HepG2 (cell line): Measurements from ENCODE around the gene LCLAT1. TPM values are rescaled to one million over a fixed set of nuclear protein-coding genes. Genes with fewer than 3 reads are reported as not detected.

Experiments used
- CREM ChIP-seq, 2 experiments: sonication (generic) in 1 of 2; formaldehyde crosslinking in 1 of 2; IDR thresholded peaks; 2 replicates each; pipeline versions ENCODE4 v1.4.0 to v1.6.1; 2016 to 2020; ENCODE audit warnings: antibody characterized with exemption in 1 of 2, mild to moderate bottlenecking in 1 of 2, missing genetic modification reagents in 1 of 2
- EHMT2 ChIP-seq: fragments of 200-600 bp; sonication (generic); IDR thresholded peaks from 2 replicates; pipeline ENCODE4 v1.7.0; 2017; ENCODE audit warnings: antibody characterized with exemption, low read depth, low read length, borderline replicate concordance
- FOXK1 ChIP-seq: sonication (generic); formaldehyde crosslinking; IDR thresholded peaks from 2 replicates; pipeline ENCODE4 v1.4.0; 2020; ENCODE audit warnings: low read depth, missing genetic modification reagents, borderline replicate concordance
- FOXO1 ChIP-seq: sonication (generic); formaldehyde crosslinking; IDR thresholded peaks from 2 replicates; pipeline ENCODE4 v1.4.0; 2020; ENCODE audit warnings: missing genetic modification reagents
- GATAD2A ChIP-seq: IDR thresholded peaks from 2 replicates; pipeline ENCODE4 v1.6.1; 2016
- ISX ChIP-seq: sonication (generic); formaldehyde crosslinking; conservative IDR thresholded peaks from 2 replicates; pipeline ENCODE4 v1.5.0; 2020; ENCODE audit warnings: missing genetic modification reagents
- KDM3A ChIP-seq: IDR thresholded peaks from 2 replicates; pipeline ENCODE4 v1.6.1; 2018; ENCODE audit warnings: low read depth, missing compliant biosample characterization
- KDM6A ChIP-seq: IDR thresholded peaks from 2 replicates; pipeline ENCODE4 v1.6.1; 2016; ENCODE audit warnings: low read depth
- PHF5A ChIP-seq: IDR thresholded peaks from one replicate; pipeline ENCODE4 v1.6.1; 2018; ENCODE audit warnings: low read depth, missing genetic modification reagents; ENCODE audit not compliant: unreplicated experiment
- SMAD9 ChIP-seq: sonication (generic); formaldehyde crosslinking; IDR thresholded peaks from 2 replicates; pipeline ENCODE4 v1.5.1; 2020; ENCODE audit warnings: mild to moderate bottlenecking, missing genetic modification reagents
- SRSF1 ChIP-seq: fragments of 200-400 bp; formaldehyde crosslinking; optimal IDR thresholded peaks from 2 replicates; pipeline ENCODE3; 2017; ENCODE audit warnings: mild to moderate bottlenecking, low read depth, low read length, moderate library complexity
- THYN1 ChIP-seq: sonication (generic); formaldehyde crosslinking; IDR thresholded peaks from 2 replicates; pipeline ENCODE4 v1.8.1; 2023; ENCODE audit warnings: low read depth, mild to moderate bottlenecking, moderate library complexity, missing genetic modification reagents, borderline replicate concordance
- XBP1 ChIP-seq: sonication (generic); formaldehyde crosslinking; IDR thresholded peaks from 2 replicates; pipeline ENCODE4 v1.5.0; 2020; ENCODE audit warnings: missing genetic modification reagents
- ZNF317 ChIP-seq: sonication (generic); formaldehyde crosslinking; IDR thresholded peaks from 2 replicates; pipeline ENCODE4 v1.5.0; 2020; ENCODE audit warnings: mild to moderate bottlenecking, missing genetic modification reagents
- ZNF639 ChIP-seq: conservative IDR thresholded peaks from 2 replicates; pipeline ENCODE4 v1.6.1; 2018; ENCODE audit warnings: missing genetic modification reagents
- ZNF672 ChIP-seq: sonication (generic); formaldehyde crosslinking; IDR thresholded peaks from 2 replicates; pipeline ENCODE4 v1.8.1; 2022; ENCODE audit warnings: missing genetic modification reagents
- ZNF766 ChIP-seq: sonication (generic); formaldehyde crosslinking; IDR thresholded peaks from 2 replicates; pipeline ENCODE4 v1.5.0; 2020; ENCODE audit warnings: missing genetic modification reagents, borderline replicate concordance
- ZSCAN22 ChIP-seq: sonication (generic); formaldehyde crosslinking; IDR thresholded peaks from 2 replicates; pipeline ENCODE4 v1.4.0; 2020; ENCODE audit warnings: mild to moderate bottlenecking, missing genetic modification reagents
- polyA plus RNA-seq, 8 experiments: library from polyadenylated mRNA; depleted of rRNA in 3 of 8; stranded (reverse) in 7 of 8; unstranded in 1 of 8; fragments of >200 nt; fragmentation: Illumina TruSeq in 4 of 8; extraction: Trizol in 4 of 8; gene quantifications; 2 replicates each; pipeline versions ENCODE4 v1.2.1 to v1.2.3, GENCODE V29; 2011 to 2016; ENCODE audit warnings: low read depth in 4 of 8, missing spikeins in 1 of 8, mixed read lengths in 1 of 8; ENCODE audit not compliant: insufficient read depth in 1 of 8
- total RNA-seq, 5 experiments: library from RNA; depleted of rRNA; stranded (reverse); fragments of >200 nt; fragmentation: Illumina TruSeq; extraction: Trizol; gene quantifications; 2 replicates each; pipeline ENCODE4 v1.2.3, GENCODE V29; 2016; ENCODE audit warnings: low read depth in 1 of 5
- TF ChIP-seq, protein P1 (sequence below): IDR thresholded peaks from 2 replicates; pipeline ENCODE4 v1.6.1; 2012; ENCODE audit warnings: low read length, improper control_type of control experiment
- TF ChIP-seq, protein P2 (sequence below): sonication (generic); formaldehyde crosslinking; IDR thresholded peaks from 2 replicates; pipeline ENCODE4 v1.4.0; 2020; ENCODE audit warnings: missing genetic modification reagents, borderline replicate concordance
- TF ChIP-seq, protein P3 (sequence below): sonication (generic); formaldehyde crosslinking; IDR thresholded peaks from 2 replicates; pipeline ENCODE4 v1.8.1; 2023; ENCODE audit warnings: mild to moderate bottlenecking, missing genetic modification reagents, borderline replicate concordance

The LCLAT1 gene
- total and polyA plus RNA-seq, 2 of the 13 experiments (the other 11 are each of a cell fraction or from before 2014, with no cell fraction given): 18.0 to 28.0 TPM

DNA sequence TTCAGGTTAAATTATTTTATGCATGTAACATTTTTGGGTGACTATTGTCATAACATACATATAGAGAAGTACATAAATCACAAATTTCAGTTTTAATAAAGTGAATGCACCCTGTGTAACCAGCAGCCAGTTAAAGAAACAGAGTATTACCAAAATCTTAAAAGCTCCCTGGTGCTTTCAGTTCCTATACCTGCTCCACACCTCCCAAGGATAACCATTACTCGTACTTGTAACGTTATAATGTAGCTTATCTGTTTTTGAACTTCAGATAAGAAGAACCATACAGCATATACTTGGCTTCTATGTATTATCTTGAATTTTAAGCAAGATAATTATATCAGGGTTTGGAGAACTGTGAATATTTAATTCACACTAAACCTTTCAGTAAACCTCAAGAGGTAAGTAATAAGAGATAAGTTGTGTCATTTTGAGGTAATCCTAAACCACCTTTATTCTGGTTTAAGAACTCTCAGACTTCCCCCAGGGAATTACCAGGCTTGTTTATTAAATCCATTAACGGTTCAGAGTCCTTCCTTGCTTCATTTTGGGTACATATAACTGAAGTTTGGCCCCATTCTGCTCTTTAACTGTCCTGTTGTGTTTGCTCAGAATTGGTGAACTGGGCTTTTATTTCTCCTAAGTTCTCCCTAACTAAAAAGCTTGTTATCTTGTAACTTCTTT, 58.6 kb downstream of the LCLAT1 start (continued):
- TF ChIP-seq ZNF639 (CRISPR knock-in tag) (no peak), FOXO1 (CRISPR knock-in tag) (peak; percentile 74; the same call in 1 of the 2 replicates), PHF5A (CRISPR knock-in tag) (no peak), ZSCAN22 (CRISPR knock-in tag) (no peak), KDM3A (CRISPR knock-in tag) (no peak), EHMT2 (0 out of 2 replicates have a peak, but pooled peaks have one; percentile 40), ZNF672 (CRISPR knock-in tag) (no peak), SMAD9 (CRISPR knock-in tag) (no peak), THYN1 (no peak), FOXK1 (CRISPR knock-in tag) (peak; percentile 29; the same call in 1 of the 2 replicates), XBP1 (no peak), ZNF766 (no peak), ISX (no peak), GATAD2A (CRISPR knock-in tag) (peak; percentile 55), ZNF317 (CRISPR knock-in tag) (no peak), KDM6A (peak; percentile 60), SRSF1 (no peak), CREM (IDR thresholded peaks at IDR 0.05) (peak; percentile 54; the same call in 1 of the 2 replicates), CREM (CRISPR knock-in tag; IDR thresholded peaks at IDR 0.05) (no peak)
- TF ChIP-seq, protein P1, sequence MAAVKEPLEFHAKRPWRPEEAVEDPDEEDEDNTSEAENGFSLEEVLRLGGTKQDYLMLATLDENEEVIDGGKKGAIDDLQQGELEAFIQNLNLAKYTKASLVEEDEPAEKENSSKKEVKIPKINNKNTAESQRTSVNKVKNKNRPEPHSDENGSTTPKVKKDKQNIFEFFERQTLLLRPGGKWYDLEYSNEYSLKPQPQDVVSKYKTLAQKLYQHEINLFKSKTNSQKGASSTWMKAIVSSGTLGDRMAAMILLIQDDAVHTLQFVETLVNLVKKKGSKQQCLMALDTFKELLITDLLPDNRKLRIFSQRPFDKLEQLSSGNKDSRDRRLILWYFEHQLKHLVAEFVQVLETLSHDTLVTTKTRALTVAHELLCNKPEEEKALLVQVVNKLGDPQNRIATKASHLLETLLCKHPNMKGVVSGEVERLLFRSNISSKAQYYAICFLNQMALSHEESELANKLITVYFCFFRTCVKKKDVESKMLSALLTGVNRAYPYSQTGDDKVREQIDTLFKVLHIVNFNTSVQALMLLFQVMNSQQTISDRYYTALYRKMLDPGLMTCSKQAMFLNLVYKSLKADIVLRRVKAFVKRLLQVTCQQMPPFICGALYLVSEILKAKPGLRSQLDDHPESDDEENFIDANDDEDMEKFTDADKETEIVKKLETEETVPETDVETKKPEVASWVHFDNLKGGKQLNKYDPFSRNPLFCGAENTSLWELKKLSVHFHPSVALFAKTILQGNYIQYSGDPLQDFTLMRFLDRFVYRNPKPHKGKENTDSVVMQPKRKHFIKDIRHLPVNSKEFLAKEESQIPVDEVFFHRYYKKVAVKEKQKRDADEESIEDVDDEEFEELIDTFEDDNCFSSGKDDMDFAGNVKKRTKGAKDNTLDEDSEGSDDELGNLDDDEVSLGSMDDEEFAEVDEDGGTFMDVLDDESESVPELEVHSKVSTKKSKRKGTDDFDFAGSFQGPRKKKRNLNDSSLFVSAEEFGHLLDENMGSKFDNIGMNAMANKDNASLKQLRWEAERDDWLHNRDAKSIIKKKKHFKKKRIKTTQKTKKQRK: no peak
- TF ChIP-seq, protein P2, sequence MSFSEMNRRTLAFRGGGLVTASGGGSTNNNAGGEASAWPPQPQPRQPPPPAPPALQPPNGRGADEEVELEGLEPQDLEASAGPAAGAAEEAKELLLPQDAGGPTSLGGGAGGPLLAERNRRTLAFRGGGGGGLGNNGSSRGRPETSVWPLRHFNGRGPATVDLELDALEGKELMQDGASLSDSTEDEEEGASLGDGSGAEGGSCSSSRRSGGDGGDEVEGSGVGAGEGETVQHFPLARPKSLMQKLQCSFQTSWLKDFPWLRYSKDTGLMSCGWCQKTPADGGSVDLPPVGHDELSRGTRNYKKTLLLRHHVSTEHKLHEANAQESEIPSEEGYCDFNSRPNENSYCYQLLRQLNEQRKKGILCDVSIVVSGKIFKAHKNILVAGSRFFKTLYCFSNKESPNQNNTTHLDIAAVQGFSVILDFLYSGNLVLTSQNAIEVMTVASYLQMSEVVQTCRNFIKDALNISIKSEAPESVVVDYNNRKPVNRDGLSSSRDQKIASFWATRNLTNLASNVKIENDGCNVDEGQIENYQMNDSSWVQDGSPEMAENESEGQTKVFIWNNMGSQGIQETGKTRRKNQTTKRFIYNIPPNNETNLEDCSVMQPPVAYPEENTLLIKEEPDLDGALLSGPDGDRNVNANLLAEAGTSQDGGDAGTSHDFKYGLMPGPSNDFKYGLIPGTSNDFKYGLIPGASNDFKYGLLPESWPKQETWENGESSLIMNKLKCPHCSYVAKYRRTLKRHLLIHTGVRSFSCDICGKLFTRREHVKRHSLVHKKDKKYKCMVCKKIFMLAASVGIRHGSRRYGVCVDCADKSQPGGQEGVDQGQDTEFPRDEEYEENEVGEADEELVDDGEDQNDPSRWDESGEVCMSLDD (CRISPR knock-in tag): no peak
- TF ChIP-seq, protein P3, sequence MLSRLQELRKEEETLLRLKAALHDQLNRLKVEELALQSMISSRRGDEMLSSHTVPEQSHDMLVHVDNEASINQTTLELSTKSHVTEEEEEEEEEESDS (CRISPR knock-in tag): 0 out of 2 replicates have a peak, but pooled peaks have one; percentile 30
